Heart left ventricle (tissue), 13 donors: ENCODE data around the gene DOCK7.

Experiments
- POLR2A ChIP-seq, 2 donors: fragments of 450-650 bp; IDR thresholded peaks; one replicate each; pipeline ENCODE4 v1.6.1; 2017; ENCODE audit warnings: antibody characterized with exemption in 2 of 2, mild to moderate bottlenecking in 2 of 2, moderate library complexity in 2 of 2
- TF ChIP-seq, protein P1 (sequence below), 12 donors: fragments of 200-600 bp; sonication (generic) in 4 of 12; IDR thresholded peaks; one replicate each; pipeline versions ENCODE4 v1.5.0 to v1.8.0; 2018 to 2022; ENCODE audit warnings: antibody characterized with exemption in 12 of 12, mild to moderate bottlenecking in 5 of 12
- donor health status: ischemic (EF 13 %, LVEDD 7.1; RV severe dilation, severe dysfunction).
- donor health status: DM: no; HTN: yes; CAD: no.
- donor health status: DM: no; HTN: no; CAD: no.
- donor health status: ischemic (EF 25% LVEDD 6.9; RV normal size, moderate dysfunction).
- donor health status: ischemic (EF 25% LVEDD 5.7; RV mildly dilated, moderate dysfunction).
- donor health status: ischemic (EF 35%, LVEDD 5.7; RV mildly dilated, moderate dysfunction).
- donor health status: nonischemic (EF 11% LVEDD 7.7; RV severe dilation, severe dysfunction).
- donor health status: DM: yes; HTN: yes; CAD: no.
- donor health status: PGD.
- donor health status: ischemic (EF 29% LVEDD 5.4; RV normal size, mild dysfunction).
- donor health status: nonischemic (EF 23%, LVEDD 6.1; RV moderate dilation, normal function).

DNA sequence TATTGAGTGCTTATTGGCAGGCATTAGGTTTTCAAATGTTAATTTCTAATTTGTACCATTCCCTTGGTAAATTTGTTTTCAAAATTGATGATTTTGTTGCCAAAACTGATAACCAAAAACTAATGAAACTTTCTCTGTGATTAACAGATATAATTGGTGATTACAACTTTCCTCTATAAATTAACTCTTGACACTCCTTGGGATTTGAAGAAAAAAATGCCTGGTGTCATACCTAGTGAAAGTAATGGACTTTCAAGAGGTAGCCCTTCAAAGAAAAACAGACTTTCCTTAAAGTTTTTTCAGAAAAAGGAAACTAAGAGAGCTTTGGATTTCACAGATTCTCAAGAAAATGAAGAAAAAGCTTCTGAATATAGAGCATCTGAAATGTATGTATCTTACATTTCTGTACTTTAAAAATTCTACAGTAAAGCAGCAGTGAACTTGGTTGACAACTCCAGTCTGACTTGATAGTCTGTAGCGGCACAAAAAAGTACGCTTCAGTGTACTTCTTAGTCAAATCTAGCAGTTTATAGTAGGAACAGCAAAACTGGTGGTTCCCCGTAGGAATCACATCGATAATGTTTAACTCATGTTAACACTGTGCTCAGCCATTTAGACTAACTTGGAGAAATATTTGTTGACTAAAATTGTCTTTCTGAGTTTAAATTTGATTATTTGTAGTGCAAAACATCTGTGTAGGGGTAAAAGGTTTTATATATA is 248.4 kb downstream of the DOCK7 start:
- TF ChIP-seq, protein P1, sequence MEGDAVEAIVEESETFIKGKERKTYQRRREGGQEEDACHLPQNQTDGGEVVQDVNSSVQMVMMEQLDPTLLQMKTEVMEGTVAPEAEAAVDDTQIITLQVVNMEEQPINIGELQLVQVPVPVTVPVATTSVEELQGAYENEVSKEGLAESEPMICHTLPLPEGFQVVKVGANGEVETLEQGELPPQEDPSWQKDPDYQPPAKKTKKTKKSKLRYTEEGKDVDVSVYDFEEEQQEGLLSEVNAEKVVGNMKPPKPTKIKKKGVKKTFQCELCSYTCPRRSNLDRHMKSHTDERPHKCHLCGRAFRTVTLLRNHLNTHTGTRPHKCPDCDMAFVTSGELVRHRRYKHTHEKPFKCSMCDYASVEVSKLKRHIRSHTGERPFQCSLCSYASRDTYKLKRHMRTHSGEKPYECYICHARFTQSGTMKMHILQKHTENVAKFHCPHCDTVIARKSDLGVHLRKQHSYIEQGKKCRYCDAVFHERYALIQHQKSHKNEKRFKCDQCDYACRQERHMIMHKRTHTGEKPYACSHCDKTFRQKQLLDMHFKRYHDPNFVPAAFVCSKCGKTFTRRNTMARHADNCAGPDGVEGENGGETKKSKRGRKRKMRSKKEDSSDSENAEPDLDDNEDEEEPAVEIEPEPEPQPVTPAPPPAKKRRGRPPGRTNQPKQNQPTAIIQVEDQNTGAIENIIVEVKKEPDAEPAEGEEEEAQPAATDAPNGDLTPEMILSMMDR (IDR thresholded peaks at IDR 0.05), result no peak
- no peak for TF ChIP-seq POLR2A (IDR thresholded peaks at IDR 0.05)
